Ecto neural progenitor cell (in vitro differentiated cells): ENCODE data around the gene ANG.
"Not testable (repeated sequence)": the region's sequence is repeated elsewhere in the genome, so short reads cannot be mapped to it uniquely, and the experiment has no call there.

ENCODE experiments used
- DNase-seq: peaks from one replicate; pipeline ENCODE4 v3.0.0-alpha.2; 2018; ENCODE audit warnings: low spot score

ANG gene

GRCh38 chr14:20688167-20688839 lies at the start of gene ANG:
ANG (plus strand) TSS chr14:20688764; CDS start chr14:20693565, 4,801 bp downstream.
- no peak for DNase-seq

- DNase-seq, result no peak
Observed at GRCh38 chr14:20641591-20641990, 47.0 kb upstream of the ANG start, which contains the start of gene OR6S1. OR6S1 (minus strand) TSS chr14:20641691; CDS start chr14:20641691, 0 bp downstream.

- no peak for DNase-seq
Observed at GRCh38 chr14:20642182-20642581, 46.4 kb upstream of the ANG start.

- DNase-seq, result not testable (repeated sequence)
Observed at GRCh38 chr14:20642755-20643154, 45.8 kb upstream of the ANG start.

GRCh38 chr14:20644520-20644919 lies 44.0 kb upstream of the ANG start:
- DNase-seq, result no peak

- no peak for DNase-seq
Observed at GRCh38 chr14:20645481-20645880, 43.1 kb upstream of the ANG start.

GRCh38 chr14:20652996-20653975 lies 35.3 kb upstream of the ANG start:
- peak; percentile 88 for DNase-seq

GRCh38 chr14:20655851-20656250 lies 32.7 kb upstream of the ANG start:
- DNase-seq, result no peak

- DNase-seq, result no peak
Observed at GRCh38 chr14:20656274-20656673, 32.3 kb upstream of the ANG start.

GRCh38 chr14:20657216-20658211 lies 31.1 kb upstream of the ANG start:
- no peak for DNase-seq

GRCh38 chr14:20658246-20658645 lies 30.3 kb upstream of the ANG start:
- no peak for DNase-seq

- no peak for DNase-seq
Observed at GRCh38 chr14:20659336-20659735, 29.2 kb upstream of the ANG start.

- DNase-seq, result no peak
Observed at GRCh38 chr14:20659813-20660395, 28.7 kb upstream of the ANG start.

- DNase-seq, result no peak
Observed at GRCh38 chr14:20661197-20661596, 27.4 kb upstream of the ANG start.

- peak; percentile 81 for DNase-seq
Observed at GRCh38 chr14:20662968-20663732, 25.4 kb upstream of the ANG start.

- not testable (repeated sequence) for DNase-seq
Observed at GRCh38 chr14:20666400-20666961, 22.1 kb upstream of the ANG start.

- DNase-seq, result no peak
Observed at GRCh38 chr14:20667957-20668356, 20.6 kb upstream of the ANG start.

GRCh38 chr14:20668969-20669368 lies 19.6 kb upstream of the ANG start:
- DNase-seq, result no peak

- DNase-seq, result no peak
Observed at GRCh38 chr14:20671597-20672283, 16.8 kb upstream of the ANG start.

GRCh38 chr14:20675669-20676068 lies 12.9 kb upstream of the ANG start:
- DNase-seq, result no peak
